Endothelial cell of coronary artery (primary cell): ENCODE data around the gene SLC26A3. TPM values are rescaled to one million over a fixed set of nuclear protein-coding genes. Genes with fewer than 3 reads are reported as not detected.

Experiments
- total RNA-seq: library from RNA; depleted of rRNA; stranded (reverse); fragments of >200 nt; gene quantifications from 2 replicates; pipeline ENCODE4 v1.2.3, GENCODE V29; 2014

Gene SLC26A3
- total RNA-seq = not detected in 2 replicates

GRCh38 chr7:107803009-107803610 is at the start of gene SLC26A3:
Gene SLC26A3 (minus strand): TSS chr7:107803223. CDS start chr7:107794509, 8,714 bp downstream.

DNA sequence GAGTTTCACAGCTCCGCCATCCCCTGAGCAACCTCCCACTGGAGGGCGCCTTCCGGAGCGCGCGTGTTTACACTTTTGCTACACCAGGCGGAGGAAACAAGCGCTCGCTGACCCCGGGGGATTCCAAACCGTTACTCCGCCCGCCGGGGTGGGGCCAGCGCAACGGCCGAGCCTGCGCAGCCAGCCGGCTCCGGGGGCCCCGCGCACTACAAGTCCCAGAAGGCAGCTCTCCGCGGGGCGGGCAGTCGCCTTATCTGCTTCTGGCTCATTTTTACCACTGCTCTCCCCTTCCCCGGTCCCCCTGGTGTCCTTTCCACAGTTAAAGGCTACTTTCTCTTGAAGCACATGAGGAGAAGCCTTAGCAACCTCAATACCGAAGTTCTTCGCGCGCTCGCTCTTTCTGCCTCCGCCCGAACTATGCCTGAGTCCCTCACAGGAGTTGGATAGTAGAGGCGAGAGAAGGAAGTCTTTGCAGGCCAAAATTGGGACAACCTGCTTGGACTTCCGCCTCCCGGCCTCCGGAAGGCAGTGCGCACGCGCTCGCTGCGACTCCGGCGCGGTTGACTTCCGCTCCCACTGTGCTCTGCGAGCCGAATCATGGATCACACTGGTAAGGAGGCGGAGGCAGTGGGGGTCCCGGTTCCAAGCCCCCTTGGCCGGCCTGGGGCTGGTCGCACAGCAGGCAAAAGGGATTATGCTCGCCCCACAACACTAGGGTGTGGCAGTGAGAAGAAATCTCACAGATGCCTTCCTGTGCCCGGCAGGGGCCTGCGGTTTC is 59.3 kb downstream of the SLC26A3 start, which contains the start of gene CBLL1:
Gene CBLL1 (plus strand): TSS at position 576 of the 778 bp plus-strand sequence. CDS start 22 bp downstream, at position 598.

Other genes starting within 250 kb of the SLC26A3 start
- gene COG5, start 239.3 kb downstream of the SLC26A3 start, total RNA-seq = 31.6 and 45.0 TPM in 2 replicates
- 6.7 and 6.8 TPM in 2 replicates for gene DUS4L, start 239.3 kb downstream of the SLC26A3 start, total RNA-seq
- gene BCAP29, start 223.0 kb downstream of the SLC26A3 start, total RNA-seq = 92.2 and 108 TPM in 2 replicates
- gene SLC26A4, start 142.4 kb downstream of the SLC26A3 start, total RNA-seq = 0.75 and 0.99 TPM in 2 replicates
- gene CBLL1, start 59.1 kb downstream of the SLC26A3 start, total RNA-seq = 13.1 and 14.1 TPM in 2 replicates
- 57.8 and 63.3 TPM in 2 replicates for gene DLD, start 88.0 kb upstream of the SLC26A3 start, total RNA-seq
- gene LAMB1, start 199.9 kb upstream of the SLC26A3 start, total RNA-seq = 699 and 969 TPM in 2 replicates